Activated effector memory CD4-positive, alpha-beta T cell treated with Interleukin-2 at 50 U/mL for 16 hours (primary cell): ENCODE data around the gene ATP1A2.

Source experiments
- DNase-seq: peaks from one replicate; pipeline ENCODE4 v3.0.0-alpha.2; 2020

The ATP1A2 gene

GRCh38 chr1:160085686-160086455, 29.7 kb upstream of the ATP1A2 start:
- peak; percentile 58 for DNase-seq

- no peak for DNase-seq
Observed at GRCh38 chr1:160086456-160086892, 29.1 kb upstream of the ATP1A2 start.

DNA sequence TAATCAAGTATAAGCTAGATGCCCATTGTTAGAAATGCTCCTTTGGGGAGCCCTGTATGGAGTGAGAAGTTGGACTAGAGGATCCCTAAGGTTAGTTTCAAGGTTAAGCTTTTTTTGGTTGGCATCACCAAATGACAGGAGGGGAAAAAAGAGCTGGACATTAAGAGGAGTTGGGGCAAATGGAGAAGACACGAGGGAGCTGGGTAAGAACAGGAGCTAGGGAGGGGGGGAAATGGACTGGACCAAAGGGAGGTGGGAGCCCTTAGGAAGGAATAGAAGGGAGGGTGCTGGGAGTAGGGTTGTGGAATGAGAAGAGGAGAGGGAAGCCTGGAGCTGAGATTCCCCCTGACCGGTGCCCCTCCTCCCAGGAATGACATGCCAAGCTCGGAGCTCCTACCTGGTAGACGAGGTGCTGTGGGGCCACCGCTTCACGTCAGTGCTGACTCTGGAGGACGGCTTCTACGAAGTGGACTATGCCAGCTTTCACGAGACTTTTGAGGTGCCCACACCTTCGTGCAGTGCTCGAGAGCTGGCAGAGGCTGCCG, 28.4 kb upstream of the ATP1A2 start:
- DNase-seq, result no peak

DNA sequence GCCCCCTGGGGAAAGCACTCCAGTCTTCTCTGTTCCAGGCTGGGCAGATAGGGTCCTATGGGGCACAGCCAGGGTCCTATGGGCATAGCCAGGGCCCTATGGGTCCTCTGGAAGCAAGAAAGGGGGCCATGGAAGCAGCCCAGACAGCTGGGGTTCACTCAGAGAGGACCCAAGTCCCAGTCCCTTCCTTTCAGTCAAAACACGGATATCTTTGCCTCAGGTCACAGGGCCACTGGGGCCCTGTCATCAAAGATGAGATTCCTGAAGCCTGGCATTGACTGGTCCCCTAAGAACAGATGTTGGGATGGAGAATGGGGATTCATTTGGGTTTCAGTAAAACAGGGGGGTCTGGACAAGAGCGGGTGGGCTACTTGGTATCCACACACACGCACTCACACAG, 25.7 kb upstream of the ATP1A2 start:
- DNase-seq, result no peak

- no peak for DNase-seq
Observed at GRCh38 chr1:160090760-160091159, 24.8 kb upstream of the ATP1A2 start.

GRCh38 chr1:160091666-160092223, 23.8 kb upstream of the ATP1A2 start:
- DNase-seq, result no peak

DNA sequence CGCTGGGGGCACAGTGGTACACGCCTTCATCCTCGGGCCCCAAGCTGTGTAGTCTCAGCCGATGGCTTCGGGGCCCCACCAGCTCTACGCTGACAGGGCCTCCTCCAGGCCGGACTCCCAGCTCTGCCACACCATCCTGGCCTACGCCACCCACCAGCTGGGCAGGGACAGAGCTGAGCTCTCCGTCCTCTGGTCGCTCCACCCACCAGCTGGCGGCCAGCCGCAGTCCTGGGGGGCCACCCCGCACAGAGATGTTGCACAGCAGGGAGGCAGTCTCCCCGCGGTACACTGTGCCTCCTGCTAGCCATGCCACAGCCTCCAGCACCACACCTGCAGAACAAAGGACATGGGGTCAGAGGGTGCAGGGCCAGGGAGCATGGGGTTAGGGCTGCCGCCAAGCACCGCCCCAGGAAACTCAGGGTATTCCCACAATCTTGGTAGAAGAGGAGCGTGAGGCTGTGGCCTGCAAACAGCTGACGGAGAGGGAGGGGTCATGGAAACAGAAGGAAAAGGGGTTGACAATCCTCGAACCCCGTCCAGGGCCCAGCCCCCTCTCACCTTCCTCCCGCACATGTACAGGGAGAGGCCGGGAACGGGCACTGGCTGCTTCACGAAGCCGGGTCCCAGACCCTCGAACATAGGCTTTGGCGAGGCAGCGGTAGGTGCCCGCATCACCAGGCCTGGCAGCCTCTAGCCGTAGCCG, 23.0 kb upstream of the ATP1A2 start:
- no peak for DNase-seq

GRCh38 chr1:160093069-160093395, 22.5 kb upstream of the ATP1A2 start:
- no peak for DNase-seq

- DNase-seq, result no peak
Observed at GRCh38 chr1:160093624-160094290, 21.8 kb upstream of the ATP1A2 start.

DNA sequence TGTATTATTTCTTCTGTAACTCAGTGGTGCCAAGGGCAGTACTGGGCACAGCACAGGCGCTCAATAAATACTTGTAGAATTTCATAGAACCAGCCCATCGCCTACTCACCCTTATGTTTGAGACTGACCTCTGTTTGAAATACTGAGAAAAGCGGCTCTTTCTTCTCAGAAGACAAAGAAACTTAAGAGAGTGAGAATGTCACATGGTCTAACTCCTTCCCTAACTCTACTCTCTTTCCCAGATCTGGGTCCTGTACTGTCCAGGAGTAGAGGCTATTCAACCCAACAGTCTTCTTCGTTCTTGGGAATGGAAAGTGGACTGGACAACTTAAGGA, 21.3 kb upstream of the ATP1A2 start:
- no peak for DNase-seq

- no peak for DNase-seq
Observed at GRCh38 chr1:160094806-160095205, 20.8 kb upstream of the ATP1A2 start.

DNA sequence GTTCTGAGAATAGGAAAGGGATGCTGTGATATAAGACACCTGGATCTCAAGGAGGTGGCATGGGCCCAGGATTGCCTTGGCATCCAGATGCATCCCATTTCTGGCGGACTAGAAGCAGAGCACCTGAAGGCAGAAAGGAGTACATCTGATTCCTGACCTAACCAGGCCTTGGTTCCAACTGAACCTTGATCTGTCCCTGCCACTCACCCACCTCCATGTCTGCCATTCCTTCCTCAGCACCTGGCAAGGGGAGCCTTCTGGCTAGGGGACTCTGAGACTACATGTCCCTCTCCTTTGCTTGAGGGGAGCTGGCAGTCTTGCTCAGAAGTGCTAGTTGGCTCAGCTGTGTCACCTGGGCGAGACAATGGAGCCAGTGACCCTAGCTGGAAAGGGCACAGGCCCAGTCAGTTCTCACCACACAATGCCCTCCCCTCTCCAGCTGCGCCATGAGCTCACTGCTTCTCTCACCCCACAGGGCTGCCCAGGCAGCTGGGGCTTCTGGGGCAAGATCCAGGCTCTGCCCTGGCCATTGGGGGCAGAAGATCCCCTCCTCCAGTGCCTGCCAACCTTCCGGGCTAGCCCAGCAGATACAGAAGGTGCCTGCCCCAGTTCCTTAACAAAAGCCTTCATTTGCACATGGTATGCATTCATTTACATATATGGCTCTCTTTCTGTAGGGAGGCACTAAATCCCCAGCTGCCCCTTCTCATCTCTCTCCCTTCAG, 20.0 kb upstream of the ATP1A2 start:
- DNase-seq, result no peak

- DNase-seq, result no peak
Observed at GRCh38 chr1:160096274-160097116, 19.1 kb upstream of the ATP1A2 start.

DNA sequence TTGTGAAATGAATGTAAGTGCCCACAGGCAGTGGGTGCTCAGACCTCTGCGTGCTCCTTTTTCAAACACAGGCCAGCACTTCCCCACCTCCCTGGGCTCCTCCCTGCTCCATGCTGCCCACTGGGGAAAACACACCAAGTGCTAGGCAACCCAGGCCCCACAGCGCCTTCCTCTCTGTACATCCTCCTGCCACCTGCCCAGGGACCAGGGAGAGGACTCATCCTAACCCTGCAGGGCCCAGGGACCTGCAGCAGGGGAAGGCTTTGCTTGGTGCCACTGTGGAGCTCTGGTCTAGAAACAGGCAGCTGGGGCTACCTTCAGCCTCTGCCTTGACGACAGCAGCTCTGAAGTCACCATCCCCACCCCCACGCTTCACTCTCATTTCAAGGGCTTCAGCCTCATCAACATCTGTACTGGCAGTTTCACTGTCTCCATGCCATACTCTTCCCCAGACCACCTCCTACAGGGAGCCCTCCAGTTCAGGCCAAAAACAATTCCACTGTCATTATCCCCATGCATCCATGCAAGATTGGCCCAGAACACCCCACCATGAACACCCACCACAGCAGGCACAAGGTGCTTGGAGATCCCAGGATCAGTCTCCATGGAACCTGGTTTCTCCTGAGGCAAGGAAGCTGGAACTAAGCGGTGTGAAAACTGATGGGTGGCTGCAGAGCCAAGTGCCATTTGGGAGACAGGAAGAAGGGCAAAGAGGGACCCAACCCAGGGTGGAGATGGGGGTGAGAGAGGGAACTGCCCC, 18.2 kb upstream of the ATP1A2 start:
- no peak for DNase-seq

- DNase-seq, result peak; percentile 91
Observed at GRCh38 chr1:160097911-160098851, 17.4 kb upstream of the ATP1A2 start, which contains the start of gene IGSF8. TSS of gene IGSF8 (minus strand) at chr1:160098619. CDS start at chr1:160098472, 147 bp downstream.

DNA sequence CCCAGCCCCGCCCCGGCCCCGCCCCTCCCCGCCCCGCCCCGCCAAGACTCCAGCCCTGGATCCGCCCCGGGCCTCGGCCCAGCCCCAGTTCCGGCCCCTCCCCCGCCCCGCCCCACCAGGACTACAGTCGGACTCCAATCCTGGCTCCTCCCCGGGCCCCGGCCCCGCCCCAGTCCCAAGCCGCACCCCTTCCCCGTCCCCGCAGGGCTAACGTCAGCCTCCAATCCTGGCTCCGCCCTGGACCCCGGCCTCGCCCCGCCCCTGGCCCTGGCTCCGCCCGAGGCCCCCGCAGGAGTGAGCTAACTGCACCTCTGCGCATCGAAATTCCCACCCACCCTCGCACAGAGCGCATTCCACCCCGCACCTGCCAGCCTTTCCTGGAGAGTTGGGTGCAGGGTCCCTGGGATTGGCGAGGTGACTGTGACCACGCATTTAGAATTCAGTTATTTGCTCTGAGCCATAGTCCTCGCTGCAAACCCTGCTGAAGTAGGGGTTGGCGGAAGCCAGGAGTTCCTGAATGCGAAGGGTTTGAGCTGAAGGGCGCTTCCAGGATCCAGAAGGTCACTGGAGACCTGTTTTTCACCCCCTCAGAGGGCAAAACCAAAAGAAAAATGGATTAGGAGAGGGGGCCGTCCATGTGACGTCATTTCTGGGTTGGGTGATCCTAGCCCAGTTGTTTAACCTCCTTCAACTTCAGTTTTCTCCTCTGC, 16.6 kb upstream of the ATP1A2 start:
- DNase-seq, result peak; percentile 97

GRCh38 chr1:160099716-160100375, 15.7 kb upstream of the ATP1A2 start:
- no peak for DNase-seq

GRCh38 chr1:160101037-160101716, 14.4 kb upstream of the ATP1A2 start:
- DNase-seq, result peak; percentile 46
